T-helper 17 cell (primary cell): ENCODE measurements around the gene SPATA9. TPM values are rescaled to one million over a fixed set of nuclear protein-coding genes. Genes with fewer than 3 reads are reported as not detected.

Experiments
- ATAC-seq: fragments of 150-1000 bp; cut with Tn5 transposase; 2 replicates; pipeline ENCODE4 v1.10.0; 2021; ENCODE audit warnings: mild to moderate bottlenecking, moderate library complexity
- DNase-seq, 3 donors: peaks; one replicate each; pipeline versions ENCODE4 v3.0.0 to v3.0.0-alpha.2; 2020 to 2021
- H3K9me3 ChIP-seq: one replicate; pipeline ENCODE4 v1.7.0; 2013; ENCODE audit warnings: low read length, mild to moderate bottlenecking; ENCODE audit not compliant: control insufficient read depth, poor library complexity, severe bottlenecking
- H3K27ac Mint-ChIP-seq: one replicate; pipeline ENCODE4 v1.8.0; 2022; ENCODE audit warnings: mild to moderate bottlenecking, moderate library complexity, mixed read lengths
- H3K27me3 Mint-ChIP-seq: one replicate; pipeline ENCODE4 v1.8.0; 2022; ENCODE audit warnings: mixed read lengths
- H3K36me3 Mint-ChIP-seq: one replicate; pipeline ENCODE4 v1.8.0; 2022; ENCODE audit warnings: low read depth, mixed read lengths
- H3K4me1 Mint-ChIP-seq: one replicate; pipeline ENCODE4 v1.8.0; 2022; ENCODE audit warnings: mild to moderate bottlenecking, mixed read lengths
- H3K4me3 Mint-ChIP-seq: one replicate; pipeline ENCODE4 v1.8.0; 2022; ENCODE audit warnings: mild to moderate bottlenecking, moderate library complexity, mixed read lengths
- total RNA-seq, 4 donors: library from RNA in 2 of 4; stranded (reverse) in 2 of 4; gene quantifications; one replicate each; pipeline ENCODE4 v1.2.3 and lab custom pipeline; 2022 to 2026

Gene SPATA9, protein sequence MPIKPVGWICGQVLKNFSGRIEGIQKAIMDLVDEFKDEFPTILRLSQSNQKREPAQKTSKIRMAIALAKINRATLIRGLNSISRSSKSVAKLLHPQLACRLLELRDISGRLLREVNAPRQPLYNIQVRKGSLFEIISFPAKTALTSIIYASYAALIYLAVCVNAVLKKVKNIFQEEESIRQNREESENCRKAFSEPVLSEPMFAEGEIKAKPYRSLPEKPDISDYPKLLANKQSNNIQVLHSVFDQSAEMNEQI
- total RNA-seq (not detected), total RNA-seq (lab: John Stamatoyannopoulos, UW) (0 reads per million in 2 donors)

DNA sequence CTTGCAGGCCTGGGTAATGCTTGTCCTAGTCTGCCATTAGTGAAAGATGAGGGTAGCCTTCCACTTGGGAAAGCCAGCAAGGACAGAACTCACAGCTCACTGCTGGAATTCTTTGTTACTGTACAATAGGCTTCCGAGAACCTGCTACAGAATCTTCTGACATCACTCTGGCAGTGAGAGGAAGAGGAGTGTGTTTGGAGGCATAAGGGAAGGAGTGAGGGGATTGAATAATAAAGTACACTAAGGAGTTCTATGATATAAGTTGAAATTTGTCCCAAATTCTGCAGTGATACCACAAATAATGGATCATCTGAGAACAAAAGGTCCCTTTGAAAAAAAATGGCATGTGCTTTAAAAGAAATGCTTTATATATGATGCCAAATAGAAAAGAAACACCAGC, at the start of gene SPATA9:
Gene SPATA9 (minus strand): TSS at position 101 of the 400 bp plus-strand sequence. CDS start 137 bp downstream, outside the sequence.
- no peaks in the 10 kb centered on the region for H3K9me3 ChIP-seq
- ATAC-seq (no peak), DNase-seq (no peak)
- no peak within 1 kb of the TSS for H3K27ac Mint-ChIP-seq
- peak within 1 kb of the TSS; percentile 3 for H3K4me3 Mint-ChIP-seq
- H3K36me3 Mint-ChIP-seq: no peaks in the 10 kb centered on the region
- H3K4me1 Mint-ChIP-seq: no peaks in the 10 kb centered on the region
- H3K27me3 Mint-ChIP-seq: peaks cover 23% of the 10 kb centered on the region

GRCh38 chr5:95731571-95732554, 49.1 kb upstream of the SPATA9 start:
- Mint-ChIP-seq H3K27ac (no peak overlapping the region), H3K36me3 (peaks cover 5% of the 10 kb centered on the region), H3K4me1 (peaks cover 30% of the 10 kb centered on the region), H3K27me3 (peaks cover 45% of the 10 kb centered on the region), H3K4me3 (peak overlapping the region; percentile 86)
- DNase-seq (peak in 2 of 3 donors; percentile 13 to 16), ATAC-seq (peak; percentile 6)
- peaks cover 3% of the 10 kb centered on the region for H3K9me3 ChIP-seq

- H3K27ac Mint-ChIP-seq: no peak within 1 kb of the TSS
- peaks cover 45% of the 10 kb centered on the region for H3K27me3 Mint-ChIP-seq
- H3K36me3 Mint-ChIP-seq: peaks cover 5% of the 10 kb centered on the region
- ATAC-seq (peak; percentile 71), DNase-seq (peak in 2 of 3 donors; percentile 12 to 14)
- peak within 1 kb of the TSS; percentile 86 for H3K4me3 Mint-ChIP-seq
- peaks cover 3% of the 10 kb centered on the region for H3K9me3 ChIP-seq
- peaks cover 30% of the 10 kb centered on the region for H3K4me1 Mint-ChIP-seq
Measured at GRCh38 chr5:95730730-95731570, 48.2 kb upstream of the SPATA9 start, which contains the start of gene RHOBTB3. RHOBTB3 (plus strand) TSS chr5:95731336; CDS start chr5:95731683, 347 bp downstream.

- peaks cover 3% of the 10 kb centered on the region for H3K9me3 ChIP-seq
- peaks cover 40% of the 10 kb centered on the region for H3K27me3 Mint-ChIP-seq
- no peak overlapping the region for H3K27ac Mint-ChIP-seq
Measured at GRCh38 chr5:95730011-95730700, 47.4 kb upstream of the SPATA9 start.

DNA sequence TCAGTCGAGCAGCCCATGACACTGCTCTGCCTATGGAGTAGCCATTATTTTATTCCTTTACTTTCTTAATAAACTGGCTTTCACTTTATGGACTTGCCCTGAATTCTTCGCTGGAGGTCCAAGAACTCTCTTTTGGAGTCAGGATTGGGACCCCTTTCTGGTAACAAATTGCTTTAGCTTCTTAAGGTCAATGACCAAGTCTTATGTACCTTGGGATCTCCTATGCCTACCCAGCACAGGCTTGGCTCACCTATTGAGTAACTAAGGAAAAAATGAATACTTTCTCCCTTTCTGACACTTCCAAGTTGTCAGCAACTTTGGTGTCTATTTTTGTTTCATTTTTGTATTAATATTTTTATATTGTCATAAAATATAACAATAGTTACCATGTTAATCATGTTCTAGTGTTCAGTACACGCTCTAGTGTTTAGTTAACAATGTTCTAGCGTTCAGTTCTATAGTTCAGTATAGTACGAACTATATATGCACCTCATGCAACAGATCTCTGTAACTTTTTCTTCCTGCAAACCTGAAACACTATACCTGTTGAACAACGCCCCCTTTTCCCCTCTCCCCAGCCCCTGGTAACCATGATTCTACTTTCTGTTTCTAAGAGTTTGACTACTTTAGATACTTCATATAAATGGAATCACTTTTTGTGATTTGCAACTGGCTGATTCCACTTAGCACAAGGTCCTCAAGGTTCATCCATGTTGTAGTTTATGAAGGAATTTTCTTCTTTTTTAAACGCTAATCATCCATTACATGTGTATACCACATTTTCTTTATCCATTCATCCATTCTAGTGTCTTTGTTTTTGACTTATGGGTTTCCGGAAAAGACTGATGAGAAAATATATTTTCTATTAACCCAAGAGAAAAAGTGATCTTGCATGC, 46.6 kb upstream of the SPATA9 start:
- DNase-seq (no peak), ATAC-seq (no peak)
- H3K9me3 ChIP-seq: peaks cover 3% of the 10 kb centered on the region
- no peak overlapping the region for H3K27ac Mint-ChIP-seq
- H3K4me3 Mint-ChIP-seq: no peak overlapping the region
- H3K27me3 Mint-ChIP-seq: peaks cover 32% of the 10 kb centered on the region
- H3K36me3 Mint-ChIP-seq: no peaks in the 10 kb centered on the region
- peaks cover 26% of the 10 kb centered on the region for H3K4me1 Mint-ChIP-seq

More at GRCh38 chr5:95730011-95730700, 47.4 kb upstream of the SPATA9 start:
- ATAC-seq (no peak), DNase-seq (no peak)
- peaks cover 30% of the 10 kb centered on the region for H3K4me1 Mint-ChIP-seq
- H3K36me3 Mint-ChIP-seq: peaks cover 5% of the 10 kb centered on the region
- H3K4me3 Mint-ChIP-seq: peak overlapping the region; percentile 86

- no peak for DNase-seq
- H3K27me3 Mint-ChIP-seq: peaks cover 30% of the 10 kb centered on the region
- ATAC-seq: no peak
Measured at GRCh38 chr5:95728494-95729114, 45.8 kb upstream of the SPATA9 start.

DNA sequence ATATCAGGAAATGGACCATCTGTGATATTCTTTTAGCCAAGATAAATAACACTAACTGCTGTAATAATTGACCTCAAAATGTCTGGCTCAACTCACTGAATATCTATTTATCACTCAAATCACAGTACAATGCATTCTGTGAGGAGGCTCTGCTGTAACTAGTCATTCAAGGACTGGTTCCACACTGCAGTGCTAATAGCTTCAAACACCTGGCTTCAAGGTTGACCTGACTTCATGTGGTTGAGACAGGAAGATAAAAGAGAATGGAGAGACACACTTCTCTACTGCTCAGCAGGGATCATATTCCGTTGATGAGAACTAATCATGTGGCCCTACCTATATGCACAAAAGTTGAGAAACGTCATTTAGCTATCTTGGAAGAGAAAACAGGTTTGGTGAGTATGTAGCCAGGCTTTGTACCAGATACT, 45.0 kb upstream of the SPATA9 start:
- H3K36me3 Mint-ChIP-seq: no peaks in the 10 kb centered on the region
- peaks cover 22% of the 10 kb centered on the region for H3K27me3 Mint-ChIP-seq
- no peak for DNase-seq
- H3K4me3 Mint-ChIP-seq: no peak overlapping the region
- no peak for ATAC-seq
- peaks cover 3% of the 10 kb centered on the region for H3K9me3 ChIP-seq
- peaks cover 29% of the 10 kb centered on the region for H3K4me1 Mint-ChIP-seq
- H3K27ac Mint-ChIP-seq: no peak overlapping the region

More at GRCh38 chr5:95728494-95729114, 45.8 kb upstream of the SPATA9 start:
- no peaks in the 10 kb centered on the region for H3K36me3 Mint-ChIP-seq
- H3K4me1 Mint-ChIP-seq: peaks cover 27% of the 10 kb centered on the region
- peaks cover 3% of the 10 kb centered on the region for H3K9me3 ChIP-seq
- no peak overlapping the region for H3K27ac Mint-ChIP-seq
- H3K4me3 Mint-ChIP-seq: no peak overlapping the region

- H3K9me3 ChIP-seq: peaks cover 3% of the 10 kb centered on the region
- ATAC-seq (no peak), DNase-seq (no peak)
- H3K4me3 Mint-ChIP-seq: no peak overlapping the region
- H3K27ac Mint-ChIP-seq: no peak overlapping the region
- peaks cover 29% of the 10 kb centered on the region for H3K4me1 Mint-ChIP-seq
- no peaks in the 10 kb centered on the region for H3K36me3 Mint-ChIP-seq
- H3K27me3 Mint-ChIP-seq: peaks cover 17% of the 10 kb centered on the region
Measured at GRCh38 chr5:95726811-95727763, 44.3 kb upstream of the SPATA9 start.

DNA sequence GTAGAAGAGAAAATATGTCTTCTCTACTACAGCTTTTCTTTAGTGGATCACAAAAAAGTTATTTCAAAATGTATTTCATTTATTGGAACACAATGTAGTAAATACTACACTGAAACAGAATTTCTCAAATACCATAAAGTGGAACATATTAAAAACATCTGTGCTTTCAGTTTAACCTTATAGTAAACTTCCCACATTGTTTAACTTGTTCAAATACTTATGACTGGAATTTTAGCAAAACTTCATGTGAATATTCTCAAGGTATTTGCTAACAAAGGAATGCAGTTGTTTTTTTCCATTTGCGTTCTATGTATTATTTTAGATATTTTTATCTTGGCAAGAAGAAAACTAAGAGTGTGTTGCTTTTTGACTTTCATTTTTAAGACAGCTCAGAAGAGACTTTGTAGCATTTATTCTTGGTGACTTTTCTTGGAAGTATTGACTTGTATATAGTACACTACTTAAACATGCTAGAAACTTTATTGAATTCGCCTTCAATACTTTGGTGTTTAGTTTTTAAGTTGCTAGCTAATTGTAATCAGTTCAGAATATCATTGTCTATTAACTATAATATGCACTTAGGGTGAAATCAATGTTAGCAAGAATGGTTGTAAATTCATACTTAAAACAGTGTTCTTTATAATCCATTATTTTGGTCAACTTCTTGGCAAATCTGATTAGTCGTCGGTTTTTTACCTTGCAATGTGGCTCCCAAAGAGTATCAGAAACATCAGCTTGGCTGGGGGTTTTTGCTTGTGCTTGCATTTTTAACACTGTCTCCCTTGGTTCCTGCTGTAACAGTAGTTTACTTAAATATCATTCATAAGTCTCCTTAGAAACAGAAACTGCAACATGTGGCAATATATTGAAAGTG, 43.4 kb upstream of the SPATA9 start:
- Mint-ChIP-seq H3K27me3 (peaks cover 12% of the 10 kb centered on the region), H3K36me3 (peaks cover 2% of the 10 kb centered on the region), H3K27ac (no peak overlapping the region), H3K4me1 (peaks cover 26% of the 10 kb centered on the region), H3K4me3 (no peak overlapping the region)
- DNase-seq (no peak), ATAC-seq (no peak)
- H3K9me3 ChIP-seq: no peaks in the 10 kb centered on the region
